BE2C (cell line): ENCODE data around the gene KIF5C.
"Not testable (repeated sequence)": the region's sequence is repeated elsewhere in the genome, so short reads cannot be mapped to it uniquely, and the experiment has no call there.

Experiments
- DNase-seq: peaks from one replicate; pipeline ENCODE4 v3.0.0-alpha.2; 2020
- H3K27me3 ChIP-seq: fragments of 250-450 bp; sonication (Bioruptor Pico); 2 replicates; pipeline ENCODE4 v1.5.1; 2020; ENCODE audit warnings: mild to moderate bottlenecking
- H3K36me3 ChIP-seq: fragments of 250-450 bp; sonication (Bioruptor Pico); 2 replicates; pipeline ENCODE4 v1.5.1; 2020; ENCODE audit warnings: mild to moderate bottlenecking
- H3K4me1 ChIP-seq: fragments of 250-450 bp; sonication (Bioruptor Pico); 2 replicates; pipeline ENCODE4 v1.5.1; 2020
- H3K4me3 ChIP-seq: 2 replicates; pipeline ENCODE4 v1.5.1; 2011; ENCODE audit warnings: low read depth, low read length
- H3K9me3 ChIP-seq: fragments of 250-450 bp; sonication (Bioruptor Pico); 2 replicates; pipeline ENCODE4 v1.5.1; 2020
- TF ChIP-seq, protein P1 (sequence below): IDR thresholded peaks from 2 replicates; pipeline ENCODE4 v1.5.1; 2012; ENCODE audit warnings: mild to moderate bottlenecking, low read depth, low read length

Gene KIF5C

DNA sequence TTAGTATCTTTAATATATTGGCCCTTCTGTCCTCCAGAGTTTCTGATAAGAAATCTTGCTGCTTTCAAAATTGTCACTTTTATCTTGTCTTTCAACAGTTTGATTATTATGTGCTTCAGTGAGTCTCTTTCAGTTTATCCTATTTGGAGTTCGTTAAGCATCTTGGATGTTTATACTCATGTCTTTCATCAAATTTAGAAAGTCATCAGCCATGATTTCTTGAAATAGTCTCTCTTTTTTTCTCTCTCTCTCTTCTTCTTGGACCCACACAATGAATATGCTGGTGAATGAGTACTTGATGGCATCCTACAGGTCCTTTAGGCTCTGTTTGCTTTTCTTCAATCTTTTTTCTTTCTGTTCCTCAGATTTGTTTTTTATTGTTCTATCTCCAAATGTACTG, 26.9 kb upstream of the KIF5C start:
- DNase-seq: no peak
- Histone ChIP-seq H3K9me3 (no peaks in the 10 kb centered on the region), H3K36me3 (no peaks in the 10 kb centered on the region), H3K4me1 (no peaks in the 10 kb centered on the region), H3K27me3 (no peaks in the 10 kb centered on the region), H3K4me3 (no peak overlapping the region)
- TF ChIP-seq, protein P1, sequence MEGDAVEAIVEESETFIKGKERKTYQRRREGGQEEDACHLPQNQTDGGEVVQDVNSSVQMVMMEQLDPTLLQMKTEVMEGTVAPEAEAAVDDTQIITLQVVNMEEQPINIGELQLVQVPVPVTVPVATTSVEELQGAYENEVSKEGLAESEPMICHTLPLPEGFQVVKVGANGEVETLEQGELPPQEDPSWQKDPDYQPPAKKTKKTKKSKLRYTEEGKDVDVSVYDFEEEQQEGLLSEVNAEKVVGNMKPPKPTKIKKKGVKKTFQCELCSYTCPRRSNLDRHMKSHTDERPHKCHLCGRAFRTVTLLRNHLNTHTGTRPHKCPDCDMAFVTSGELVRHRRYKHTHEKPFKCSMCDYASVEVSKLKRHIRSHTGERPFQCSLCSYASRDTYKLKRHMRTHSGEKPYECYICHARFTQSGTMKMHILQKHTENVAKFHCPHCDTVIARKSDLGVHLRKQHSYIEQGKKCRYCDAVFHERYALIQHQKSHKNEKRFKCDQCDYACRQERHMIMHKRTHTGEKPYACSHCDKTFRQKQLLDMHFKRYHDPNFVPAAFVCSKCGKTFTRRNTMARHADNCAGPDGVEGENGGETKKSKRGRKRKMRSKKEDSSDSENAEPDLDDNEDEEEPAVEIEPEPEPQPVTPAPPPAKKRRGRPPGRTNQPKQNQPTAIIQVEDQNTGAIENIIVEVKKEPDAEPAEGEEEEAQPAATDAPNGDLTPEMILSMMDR: no peak

DNA sequence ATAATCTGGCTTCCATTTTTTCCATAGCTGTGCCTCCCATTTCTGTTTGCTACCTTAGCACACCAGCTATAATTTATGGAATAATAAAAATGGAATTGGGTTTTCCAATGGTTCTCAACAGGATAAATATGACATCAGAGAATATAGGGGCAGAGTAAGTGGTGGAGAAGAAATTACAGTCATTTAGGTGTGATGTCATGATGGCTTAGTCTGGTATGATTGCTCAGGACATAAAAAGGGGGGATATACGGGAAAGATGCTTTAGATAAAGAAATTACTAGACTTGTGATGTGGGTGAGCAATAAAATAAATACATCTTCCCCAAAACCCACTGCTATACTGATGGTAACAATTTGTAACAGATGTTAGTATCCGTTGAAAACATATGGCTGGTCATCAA, 21.6 kb upstream of the KIF5C start:
- H3K36me3 ChIP-seq: no peaks in the 10 kb centered on the region
- H3K9me3 ChIP-seq: no peaks in the 10 kb centered on the region
- DNase-seq: no peak
- H3K4me3 ChIP-seq: no peak overlapping the region
- no peaks in the 10 kb centered on the region for H3K4me1 ChIP-seq
- TF ChIP-seq, protein P1: no peak
- no peaks in the 10 kb centered on the region for H3K27me3 ChIP-seq

DNA sequence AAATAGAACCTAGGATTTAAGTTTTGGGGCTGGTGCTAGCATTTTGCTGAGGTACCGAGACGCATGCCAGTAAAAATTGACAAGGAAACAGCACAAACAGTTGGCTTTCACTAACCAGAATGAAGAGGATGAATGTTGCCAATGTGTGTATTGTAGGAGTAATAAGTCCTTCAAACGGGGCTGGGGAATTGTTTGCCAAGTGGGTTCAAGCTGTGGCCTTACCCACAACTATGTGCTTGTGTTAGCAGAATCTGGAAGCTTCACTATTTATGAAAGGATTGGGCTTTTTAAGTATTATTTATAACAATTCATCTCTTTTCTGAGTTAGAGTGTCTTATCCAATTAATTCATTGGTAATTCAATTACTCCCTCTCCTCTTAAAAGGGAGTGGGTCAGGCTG, 15.0 kb upstream of the KIF5C start:
- TF ChIP-seq, protein P1: no peak
- no peaks in the 10 kb centered on the region for H3K9me3 ChIP-seq
- no peaks in the 10 kb centered on the region for H3K36me3 ChIP-seq
- no peak for DNase-seq
- no peaks in the 10 kb centered on the region for H3K4me1 ChIP-seq
- H3K27me3 ChIP-seq: no peaks in the 10 kb centered on the region
- H3K4me3 ChIP-seq: no peak overlapping the region

DNA sequence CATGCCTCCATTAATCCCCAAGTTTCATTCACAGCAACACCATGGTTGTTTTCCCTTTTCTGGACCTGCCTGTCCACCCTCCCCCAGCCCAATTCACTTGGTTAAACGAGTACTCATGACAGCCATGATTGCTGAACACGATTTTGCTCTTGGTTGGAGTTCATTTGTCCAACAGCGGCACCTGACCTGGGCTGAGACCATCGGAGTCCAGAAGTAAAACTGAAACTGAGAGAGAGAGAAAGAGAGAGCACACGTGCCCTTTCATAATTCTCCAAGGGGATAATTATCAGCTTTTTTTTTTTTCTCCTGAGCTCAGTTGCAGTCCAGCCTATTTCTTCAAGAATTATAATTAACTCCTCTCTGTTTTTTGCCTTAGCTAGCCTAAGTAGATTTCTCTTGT, 13.7 kb upstream of the KIF5C start:
- Histone ChIP-seq H3K4me1 (no peaks in the 10 kb centered on the region), H3K4me3 (no peak overlapping the region), H3K9me3 (no peaks in the 10 kb centered on the region), H3K36me3 (no peaks in the 10 kb centered on the region), H3K27me3 (no peaks in the 10 kb centered on the region)
- DNase-seq: no peak
- TF ChIP-seq, protein P1: no peak

DNA sequence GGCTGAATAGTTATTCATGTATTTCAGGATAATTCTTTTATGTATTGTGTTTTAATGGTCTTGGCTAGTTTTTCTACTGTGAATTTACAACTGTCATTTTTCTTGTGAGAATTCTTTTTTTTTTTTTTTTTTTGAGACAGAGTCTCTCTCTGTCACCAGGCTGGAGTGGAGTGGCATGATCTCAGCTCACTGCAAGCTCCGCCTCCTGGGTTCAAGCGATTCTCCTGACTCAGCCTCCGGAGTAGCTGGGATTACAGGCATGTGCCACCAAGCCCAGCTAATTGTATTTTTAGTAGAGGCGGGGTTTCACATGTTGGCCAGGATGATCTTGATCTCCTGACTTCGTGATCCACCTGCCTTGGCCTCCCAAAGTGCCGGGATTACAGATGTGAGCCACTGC, 12.5 kb upstream of the KIF5C start:
- DNase-seq, H3K36me3 ChIP-seq, H3K27me3 ChIP-seq: not testable (repeated sequence)

DNA sequence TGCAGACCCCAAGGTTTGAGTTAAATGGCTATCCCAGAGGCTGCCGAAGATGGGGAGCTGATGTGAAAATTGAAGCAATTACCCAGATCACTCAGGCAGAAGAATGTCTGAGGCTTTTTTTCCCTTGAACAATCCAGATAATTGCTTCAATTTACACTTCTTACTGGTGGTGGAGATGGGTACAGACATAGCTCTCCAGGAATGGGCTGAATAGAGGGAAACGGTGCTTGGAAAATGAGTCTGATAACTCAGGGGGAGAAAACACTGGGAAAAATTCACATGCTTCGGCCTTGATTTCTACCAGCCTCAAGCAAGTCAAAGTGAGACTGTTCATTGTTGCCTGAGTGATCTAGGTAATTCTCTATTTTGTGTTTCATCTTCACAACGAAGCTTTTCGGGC, 9.5 kb upstream of the KIF5C start:
- Histone ChIP-seq H3K9me3 (no peaks in the 10 kb centered on the region), H3K36me3 (no peaks in the 10 kb centered on the region), H3K4me3 (no peak overlapping the region), H3K4me1 (no peaks in the 10 kb centered on the region), H3K27me3 (no peaks in the 10 kb centered on the region)
- TF ChIP-seq, protein P1: no peak
- DNase-seq: no peak

More for the DNA sequence above, 12.5 kb upstream of the KIF5C start:
- H3K9me3 ChIP-seq, H3K4me3 ChIP-seq, H3K4me1 ChIP-seq: not testable (repeated sequence)

DNA sequence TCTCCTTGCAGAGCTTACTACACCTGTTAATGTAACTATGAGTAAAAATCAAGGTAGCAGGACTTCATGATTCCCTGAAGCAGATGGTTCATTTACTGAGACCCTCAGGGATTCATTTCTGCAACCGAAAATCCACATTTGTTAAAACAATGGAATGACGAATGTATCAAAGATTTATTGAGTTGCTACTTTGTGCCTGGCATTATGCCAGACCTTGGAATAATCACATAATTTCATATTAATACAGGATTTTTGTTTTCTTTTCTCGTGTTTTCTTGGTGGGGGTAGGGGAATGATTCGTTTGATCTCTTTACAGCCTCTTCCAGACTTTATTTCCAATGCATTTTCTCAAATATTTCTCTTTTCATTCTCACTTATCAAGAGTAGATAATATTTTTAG, 8.9 kb upstream of the KIF5C start:
- TF ChIP-seq, protein P1: no peak
- Histone ChIP-seq H3K4me3 (no peak overlapping the region), H3K27me3 (no peaks in the 10 kb centered on the region), H3K36me3 (no peaks in the 10 kb centered on the region), H3K9me3 (no peaks in the 10 kb centered on the region), H3K4me1 (no peaks in the 10 kb centered on the region)
- DNase-seq: no peak
